HG02610 (cell line): ENCODE data around the gene IFNL2.
"Not testable (repeated sequence)": the region's sequence is repeated elsewhere in the genome, so short reads cannot be mapped to it uniquely, and the experiment has no call there.

Source experiments
- ATAC-seq: cut with Tn5 transposase; IDR thresholded peaks from one replicate; pipeline ENCODE4 v1.9.1; 2021; ENCODE audit warnings: mild to moderate bottlenecking, moderate library complexity; ENCODE audit not compliant: unreplicated experiment

Gene IFNL2

GRCh38 chr19:39252458-39252857, 15.7 kb upstream of the IFNL2 start:
- no peak for ATAC-seq

- no peak for ATAC-seq
These were observed 14.6 kb upstream of the IFNL2 start for GRCh38 chr19:39253374-39254149.

GRCh38 chr19:39254531-39255345, 13.5 kb upstream of the IFNL2 start:
- no peak for ATAC-seq

GRCh38 chr19:39257227-39257626, 11.0 kb upstream of the IFNL2 start:
- ATAC-seq: no peak

GRCh38 chr19:39261704-39262103, 6.5 kb upstream of the IFNL2 start:
- ATAC-seq: no peak

GRCh38 chr19:39262496-39262895, 5.7 kb upstream of the IFNL2 start:
- ATAC-seq: no peak

- ATAC-seq: no peak
These were observed 4.3 kb upstream of the IFNL2 start for GRCh38 chr19:39263912-39264305.

- ATAC-seq: no peak
These were observed 3.6 kb upstream of the IFNL2 start for GRCh38 chr19:39264306-39265290.

GRCh38 chr19:39265321-39265916, 2.8 kb upstream of the IFNL2 start:
- ATAC-seq: no peak

GRCh38 chr19:39268531-39269223, 481 bp downstream of the IFNL2 start:
- ATAC-seq: not testable (repeated sequence)

GRCh38 chr19:39269369-39269768, 1.2 kb downstream of the IFNL2 start:
- not testable (repeated sequence) for ATAC-seq

GRCh38 chr19:39270036-39270871, 2.1 kb downstream of the IFNL2 start:
- no peak for ATAC-seq

GRCh38 chr19:39273859-39274258, 5.7 kb downstream of the IFNL2 start:
- ATAC-seq: not testable (repeated sequence)

- no peak for ATAC-seq
These were observed 7.4 kb downstream of the IFNL2 start for GRCh38 chr19:39275578-39275977.

GRCh38 chr19:39276740-39277139, 8.5 kb downstream of the IFNL2 start:
- ATAC-seq: no peak

- no peak for ATAC-seq
These were observed 9.4 kb downstream of the IFNL2 start for GRCh38 chr19:39277598-39277997.

GRCh38 chr19:39282021-39282420, 13.8 kb downstream of the IFNL2 start:
- ATAC-seq: no peak

- no peak for ATAC-seq
These were observed 15.8 kb downstream of the IFNL2 start for GRCh38 chr19:39284032-39284431.

- no peak for ATAC-seq
These were observed 25.2 kb downstream of the IFNL2 start for GRCh38 chr19:39293394-39293793.
